Hepatic stellate cell (primary cell): ENCODE measurements around the gene DDX20.

ENCODE experiments used
- DNase-seq: peaks from one replicate; pipeline ENCODE4 v3.0.0; 2011; ENCODE audit warnings: low spot score

Gene DDX20

DNA sequence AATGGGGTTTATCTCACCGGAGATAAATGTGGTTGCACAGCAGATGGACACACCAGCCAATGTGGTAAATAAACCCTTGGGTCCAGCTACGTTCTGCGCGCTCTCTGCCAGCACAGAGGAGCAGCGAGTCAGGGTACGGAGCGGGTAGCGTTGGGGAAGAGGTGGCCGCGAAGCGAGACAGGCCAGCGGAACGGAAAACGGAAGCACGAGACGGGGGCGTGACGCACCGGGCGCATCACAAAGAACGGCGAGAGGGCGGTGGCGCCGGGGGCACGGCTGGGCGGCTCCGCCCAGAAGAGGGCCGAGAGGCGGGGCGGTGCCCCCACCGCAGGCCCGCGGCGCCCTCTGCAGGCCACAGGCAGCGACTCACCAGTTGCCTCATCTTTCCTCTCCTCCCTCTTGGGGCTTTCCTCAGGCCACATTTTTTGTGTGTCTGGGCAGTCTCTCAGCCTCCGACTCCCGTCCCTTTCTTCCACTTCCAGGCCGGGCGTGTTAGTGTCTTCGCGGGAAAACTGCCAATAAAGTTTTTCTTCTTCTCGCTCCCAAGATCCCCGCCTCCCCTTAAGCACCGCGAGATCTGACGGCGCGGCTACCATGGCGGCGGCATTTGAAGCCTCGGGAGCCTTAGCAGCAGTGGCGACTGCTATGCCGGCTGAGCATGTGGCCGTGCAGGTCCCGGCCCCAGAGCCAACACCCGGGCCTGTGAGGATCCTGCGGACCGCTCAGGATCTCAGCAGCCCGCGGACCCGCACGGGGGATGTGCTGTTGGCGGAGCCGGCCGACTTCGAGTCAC is at the start of gene DDX20:
Gene DDX20, plus strand, starts transcription at position 571 of the 793 bp plus-strand sequence. Its CDS starts 24 bp downstream, at position 595.
- DNase-seq, result peak; percentile 92

GRCh38 chr1:111706921-111707320 is 48.8 kb upstream of the DDX20 start:
- no peak for DNase-seq

DNA sequence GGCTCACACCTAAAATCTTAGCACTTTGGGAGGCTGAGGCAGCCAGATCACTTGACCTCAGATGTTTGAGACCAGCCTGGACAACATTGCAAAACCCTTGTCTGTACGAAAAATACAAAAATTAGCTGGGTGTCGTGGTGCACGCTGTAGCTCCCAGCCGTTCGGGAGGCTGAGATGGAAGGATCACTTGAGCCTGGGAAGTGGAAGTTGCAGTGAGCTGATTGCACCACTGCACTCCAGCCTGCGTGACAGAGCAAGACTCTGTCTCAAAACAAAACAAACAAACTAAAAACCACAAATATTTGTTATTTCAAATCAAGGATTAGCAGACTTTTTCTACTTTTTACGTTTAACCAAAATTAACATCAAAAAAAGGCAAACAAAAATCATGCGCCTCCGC is 47.8 kb upstream of the DDX20 start:
- no peak for DNase-seq

- DNase-seq, result no peak
Measured at GRCh38 chr1:111709986-111710385, 45.7 kb upstream of the DDX20 start.

DNA sequence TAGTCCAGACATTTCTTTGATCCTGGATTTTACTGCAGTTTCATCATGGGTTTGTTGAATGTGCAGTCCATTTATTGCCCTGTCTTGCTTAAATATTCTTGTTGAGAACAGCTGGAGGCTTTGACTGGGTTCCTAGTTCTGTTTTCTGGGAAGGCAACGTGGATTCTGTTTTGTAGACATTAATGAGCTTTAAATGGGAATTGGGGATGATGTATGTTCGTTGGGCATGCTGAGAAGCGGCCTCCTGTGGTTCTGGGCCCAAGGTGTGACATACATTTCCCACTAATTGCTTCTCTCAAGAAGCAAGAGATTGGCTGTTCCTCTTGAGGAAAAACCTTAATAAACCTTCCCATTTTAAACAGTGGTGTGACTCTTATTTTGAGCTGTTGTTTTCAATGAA is 39.4 kb upstream of the DDX20 start:
- DNase-seq, result no peak

- no peak for DNase-seq
Measured at GRCh38 chr1:111717450-111717849, 38.3 kb upstream of the DDX20 start.

- no peak for DNase-seq
Measured at GRCh38 chr1:111719135-111719534, 36.6 kb upstream of the DDX20 start.

DNA sequence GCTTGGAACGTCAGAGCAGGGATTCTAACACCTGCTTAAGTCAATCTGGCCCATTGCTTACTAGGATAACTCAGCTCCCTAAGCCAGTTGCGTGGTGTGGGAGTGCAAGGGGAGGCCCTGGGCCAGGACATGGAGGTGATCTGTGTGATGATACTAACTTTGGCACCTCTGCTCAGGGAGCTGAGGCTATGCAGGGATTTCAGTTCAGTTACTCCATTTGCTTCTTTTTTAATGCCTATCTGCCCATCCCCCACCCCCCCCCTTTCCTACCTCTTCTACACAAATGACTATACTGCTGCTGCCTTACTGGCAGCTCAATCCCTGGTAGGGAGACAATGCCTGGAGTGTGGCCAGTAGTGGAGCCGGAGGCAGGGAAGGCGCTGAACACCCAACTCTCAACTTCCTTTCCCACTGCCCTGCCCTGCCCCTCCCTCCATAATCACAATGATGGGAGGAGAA is 36.0 kb upstream of the DDX20 start:
- no peak for DNase-seq

- DNase-seq, result no peak
Measured at GRCh38 chr1:111720274-111720976, 35.3 kb upstream of the DDX20 start.

DNA sequence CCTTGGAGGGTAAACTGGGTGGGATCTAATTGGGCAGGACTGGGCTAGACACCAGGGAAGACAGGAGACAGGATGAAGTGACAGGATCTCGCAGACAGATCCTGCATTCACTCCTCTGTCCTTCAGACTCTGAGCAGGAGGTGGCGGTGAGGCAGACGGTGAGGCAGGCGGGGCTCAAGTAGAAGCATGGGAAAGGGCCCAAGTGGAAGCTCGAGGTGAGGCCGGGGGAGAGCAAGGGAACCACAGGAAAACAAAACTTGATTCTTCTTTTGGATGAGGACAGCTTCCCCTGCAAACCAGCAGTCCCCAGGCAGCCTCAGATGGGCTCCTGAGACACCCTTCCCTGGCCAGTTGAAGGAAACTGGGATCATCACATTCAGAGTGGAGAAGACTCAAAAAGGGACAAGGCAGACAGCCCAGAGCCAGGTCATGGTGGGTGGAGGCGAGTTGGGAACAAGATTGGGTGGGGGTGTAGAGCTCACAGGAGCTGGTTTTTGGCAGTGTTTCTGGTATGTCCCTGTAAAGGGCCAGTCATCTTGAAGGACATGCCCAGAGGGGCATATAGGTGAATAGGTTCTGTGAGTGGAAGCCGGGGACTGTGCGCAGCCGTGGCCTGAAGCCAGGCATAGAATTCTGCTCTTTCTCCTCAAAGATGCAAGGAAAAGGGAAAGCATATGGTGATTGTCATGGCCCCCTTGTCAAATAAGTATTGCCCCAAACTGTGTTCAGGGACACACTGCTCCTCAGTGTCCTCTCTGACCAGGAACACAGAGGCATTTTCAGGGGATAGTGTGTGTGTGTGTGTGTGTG is 34.5 kb upstream of the DDX20 start:
- no peak for DNase-seq

- no peak for DNase-seq
Measured at GRCh38 chr1:111723091-111723806, 32.5 kb upstream of the DDX20 start.

DNA sequence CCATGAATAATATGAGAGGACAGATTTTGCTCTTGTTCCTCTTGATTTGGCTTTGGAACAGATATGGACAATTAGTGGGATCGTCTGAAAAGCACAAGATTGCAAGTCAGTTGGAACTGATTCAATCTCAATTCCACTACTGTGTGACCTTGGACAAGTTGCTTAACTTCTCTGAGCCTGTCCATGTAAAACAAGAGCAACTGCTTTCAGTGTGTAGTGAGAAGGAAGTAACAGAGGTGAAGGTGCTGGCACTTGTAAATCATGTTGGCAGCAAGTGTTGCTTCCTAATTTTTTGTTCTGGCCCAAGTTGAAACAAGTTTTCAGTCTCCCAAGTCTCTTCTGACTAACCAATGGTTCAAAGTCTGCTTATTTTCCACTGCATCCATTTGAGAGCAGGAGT is 31.8 kb upstream of the DDX20 start:
- no peak for DNase-seq

DNA sequence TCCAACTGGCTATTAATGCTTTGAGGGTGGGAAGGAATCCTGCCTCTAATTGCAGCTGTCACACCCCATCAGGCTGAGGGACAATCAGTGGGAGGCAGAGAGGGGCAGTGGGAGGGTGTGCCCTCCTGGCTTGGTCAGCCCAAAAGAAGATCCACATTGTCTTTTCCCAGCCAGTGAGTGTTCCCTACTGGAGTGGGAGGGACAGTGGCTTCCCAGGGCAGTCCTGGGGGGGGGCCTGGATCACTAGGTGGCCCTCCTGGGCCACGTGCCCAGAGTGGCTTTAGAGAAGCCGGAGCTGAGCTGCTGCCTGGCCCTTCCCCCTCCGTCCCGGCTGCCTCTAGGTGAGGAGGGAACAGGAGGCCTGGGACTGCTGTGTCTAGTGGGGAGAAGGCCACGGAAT is 30.5 kb upstream of the DDX20 start:
- no peak for DNase-seq

GRCh38 chr1:111727056-111727455 is 28.6 kb upstream of the DDX20 start:
- no peak for DNase-seq

DNA sequence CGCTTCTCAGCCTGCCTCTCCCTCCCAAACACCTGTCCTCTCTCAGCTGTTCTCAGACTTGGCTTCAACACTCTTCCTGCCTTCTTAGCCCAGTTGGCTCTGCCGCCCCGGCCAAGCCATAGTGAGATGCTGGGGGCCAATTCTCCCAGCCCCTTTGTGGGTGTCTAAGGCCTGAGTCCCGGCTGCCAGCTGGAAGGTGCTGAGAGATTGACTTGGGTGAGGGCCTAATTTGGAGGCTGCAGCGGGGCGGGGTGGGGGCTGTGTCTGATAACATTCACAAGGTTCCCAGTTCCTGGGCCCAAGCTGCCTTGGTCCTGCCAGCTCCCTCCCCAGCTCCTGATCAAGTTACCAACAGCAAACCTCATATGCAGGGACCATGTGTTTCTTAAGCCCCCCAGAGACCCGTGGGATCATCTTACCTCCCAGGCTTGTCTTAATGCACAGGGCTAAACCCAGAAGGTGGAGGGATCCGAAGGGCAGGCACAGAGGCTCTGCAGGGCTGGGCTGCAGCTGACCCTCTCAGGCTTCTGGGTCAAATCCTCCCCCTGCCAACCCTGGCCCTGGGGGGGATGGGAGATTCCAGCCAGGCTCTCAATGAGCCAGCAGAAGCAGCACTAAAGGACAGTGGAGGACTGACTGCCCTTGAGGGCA is 26.3 kb upstream of the DDX20 start:
- no peak for DNase-seq

DNA sequence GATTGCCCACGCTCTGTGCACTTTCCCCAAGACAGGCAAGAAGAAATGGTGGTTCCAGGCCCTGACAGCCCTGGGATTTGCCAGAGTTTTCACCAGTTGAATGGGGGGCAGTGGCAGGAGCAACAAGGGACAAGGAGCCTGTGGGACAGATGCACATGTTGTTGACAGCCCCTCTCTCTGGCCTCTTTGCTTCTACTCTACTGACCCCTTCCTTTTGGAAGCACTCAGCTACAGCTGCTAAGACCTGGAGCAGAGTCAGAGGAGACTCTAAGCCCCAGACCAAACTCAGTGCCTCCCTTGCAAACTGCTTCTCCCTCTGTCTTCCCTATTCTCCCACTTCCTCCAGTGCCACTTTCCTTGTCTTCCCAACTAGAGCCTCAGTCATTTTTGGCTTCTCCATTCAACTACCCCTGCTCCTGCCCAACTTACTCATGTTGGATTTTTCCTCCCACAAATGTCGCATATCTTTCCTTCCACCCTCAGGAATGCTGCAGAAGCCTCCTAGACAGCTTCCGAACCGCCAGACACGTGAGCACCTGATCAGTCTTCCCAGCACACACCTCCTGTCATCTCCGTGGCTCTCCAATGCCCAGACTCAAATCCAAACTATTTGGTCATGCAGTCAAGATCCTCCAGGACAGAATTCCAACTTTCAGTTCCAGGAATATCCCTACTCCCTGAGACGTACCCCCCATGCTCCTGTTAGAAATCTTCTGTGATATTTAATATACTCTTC is 25.6 kb upstream of the DDX20 start:
- DNase-seq, result no peak

DNA sequence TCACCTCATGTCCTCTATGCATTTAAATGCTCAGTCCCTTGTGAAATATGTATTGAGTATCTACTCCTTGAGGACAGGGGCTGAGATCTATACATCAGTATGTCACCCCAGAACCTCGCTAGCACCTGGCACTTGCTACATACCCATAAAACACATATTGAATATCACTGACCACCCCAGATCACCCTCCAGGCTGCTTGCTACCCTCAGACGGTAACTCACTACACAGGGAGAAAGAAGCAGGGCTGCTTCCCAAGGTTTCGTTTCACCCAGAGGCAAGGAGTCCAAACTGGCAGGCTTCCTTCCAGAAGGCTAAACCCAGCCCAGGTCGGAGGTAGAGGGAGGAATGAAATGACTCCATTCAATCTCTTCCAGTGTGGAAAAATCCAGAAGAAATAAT is 25.0 kb upstream of the DDX20 start:
- DNase-seq, result no peak

- no peak for DNase-seq
Measured at GRCh38 chr1:111731956-111732355, 23.7 kb upstream of the DDX20 start.

DNA sequence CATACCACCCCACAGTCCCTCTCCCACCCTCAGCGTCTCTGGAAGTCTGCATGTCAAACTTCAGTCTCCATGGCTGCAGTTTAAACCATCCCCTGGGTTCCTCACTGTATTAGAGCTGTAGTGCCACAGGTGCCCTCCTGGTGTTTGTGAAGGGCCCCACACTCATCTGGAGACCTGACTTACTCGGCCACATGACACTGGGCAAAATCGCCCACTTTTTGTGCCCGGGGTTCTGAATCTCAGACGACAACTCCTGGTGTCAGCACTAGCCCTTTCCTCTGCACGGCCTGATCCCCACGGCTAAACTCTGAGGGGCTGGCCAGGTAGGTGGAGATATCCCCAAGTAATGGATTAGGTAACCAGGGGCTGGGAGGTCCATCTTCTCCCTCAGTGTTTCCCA is 23.0 kb upstream of the DDX20 start:
- no peak for DNase-seq

DNA sequence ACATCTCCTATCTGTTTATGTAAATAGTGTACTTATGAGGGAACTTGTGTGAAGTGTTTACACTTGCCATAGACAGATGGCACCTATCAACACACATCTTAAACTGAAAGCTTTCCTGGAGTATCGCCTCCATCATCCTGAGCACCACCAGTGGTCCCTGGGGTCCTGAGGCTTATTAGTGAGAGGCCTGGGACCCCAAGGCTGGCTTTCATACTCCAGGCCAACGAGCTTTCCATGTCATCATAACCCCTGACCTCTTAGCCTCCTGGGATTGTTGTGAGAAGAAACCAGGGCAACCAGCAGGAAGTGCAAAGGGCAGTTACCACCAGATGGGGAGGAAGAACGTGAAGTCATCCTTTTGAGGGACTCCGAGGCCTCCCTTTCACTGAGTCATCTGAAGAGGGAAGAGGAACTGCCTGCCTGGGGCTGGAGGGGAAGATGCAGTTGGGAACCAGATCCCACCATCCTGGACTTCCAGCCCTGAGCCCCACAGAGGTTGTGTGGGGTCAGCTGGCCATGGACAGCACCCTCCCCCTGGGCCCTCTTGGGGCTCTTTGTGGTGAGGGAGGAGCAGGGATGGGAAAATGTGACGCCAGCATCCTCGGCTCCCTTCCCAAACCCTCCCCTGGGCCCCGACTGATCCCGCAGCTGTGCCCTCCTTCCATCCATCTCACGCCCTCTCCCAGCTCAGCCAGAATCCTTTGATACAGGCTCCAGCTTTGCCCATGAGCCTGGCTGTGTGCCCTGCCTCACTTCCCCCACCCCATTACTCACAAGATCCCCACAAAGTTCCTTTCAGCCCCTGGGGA is 22.3 kb upstream of the DDX20 start:
- peak; percentile 86 for DNase-seq
